ENCODE data around the gene TNKS2.
"Not testable (repeated sequence)": the region's sequence is repeated elsewhere in the genome, so short reads cannot be mapped to it uniquely, and the experiment has no call there.

Gene TNKS2

DNA sequence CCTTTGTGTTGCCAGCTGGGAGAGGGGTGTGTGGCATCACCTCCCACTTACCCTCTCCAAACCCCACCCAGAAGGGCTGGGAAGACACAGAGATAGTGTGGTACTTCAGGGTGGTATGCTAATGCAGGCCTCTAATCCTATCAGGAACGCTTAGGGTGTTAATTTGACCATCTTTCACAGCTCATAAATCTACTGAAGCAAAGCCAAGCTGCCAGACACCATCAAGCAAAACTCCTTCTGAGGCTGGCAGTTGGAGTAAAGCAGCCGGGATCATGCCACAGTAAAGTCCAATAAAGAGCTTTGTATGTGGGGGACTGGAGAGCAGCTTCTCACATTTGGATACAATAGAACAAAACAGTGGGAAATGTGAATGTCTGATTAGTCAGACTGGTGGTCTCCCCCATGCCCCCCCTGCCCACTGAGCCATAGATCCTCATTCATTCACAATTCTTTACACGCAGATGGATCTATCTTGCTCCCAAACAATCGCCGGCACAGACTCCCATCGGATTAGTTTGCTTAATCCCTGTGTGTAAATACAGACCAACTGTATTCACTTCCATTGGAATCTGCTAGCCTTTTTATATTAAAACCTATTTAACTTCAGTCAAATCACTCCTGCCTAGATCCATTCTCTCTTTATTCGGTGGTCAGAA lies 81.4 kb downstream of the TNKS2 start:
- DNase-seq, result no peak

DNA sequence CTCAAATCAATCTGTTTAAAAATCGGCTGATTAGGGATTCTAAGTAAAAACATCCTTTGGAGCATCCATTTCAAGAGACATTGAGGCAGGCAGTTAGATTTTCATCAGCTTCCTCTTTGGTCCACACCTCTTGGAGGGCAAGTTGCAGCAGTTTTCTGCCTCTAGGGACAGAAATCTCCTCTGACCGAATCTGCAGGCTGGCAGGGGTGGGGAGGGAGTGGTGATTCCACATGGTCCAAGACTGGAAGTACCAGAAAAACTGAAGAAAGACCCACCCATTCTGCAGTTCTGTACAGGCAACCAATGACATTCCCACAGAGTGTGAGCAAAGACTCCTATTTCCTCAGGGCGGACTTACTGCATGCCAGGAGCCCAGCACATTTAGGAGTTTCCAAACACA lies 82.1 kb downstream of the TNKS2 start:
- DNase-seq, result no peak

DNA sequence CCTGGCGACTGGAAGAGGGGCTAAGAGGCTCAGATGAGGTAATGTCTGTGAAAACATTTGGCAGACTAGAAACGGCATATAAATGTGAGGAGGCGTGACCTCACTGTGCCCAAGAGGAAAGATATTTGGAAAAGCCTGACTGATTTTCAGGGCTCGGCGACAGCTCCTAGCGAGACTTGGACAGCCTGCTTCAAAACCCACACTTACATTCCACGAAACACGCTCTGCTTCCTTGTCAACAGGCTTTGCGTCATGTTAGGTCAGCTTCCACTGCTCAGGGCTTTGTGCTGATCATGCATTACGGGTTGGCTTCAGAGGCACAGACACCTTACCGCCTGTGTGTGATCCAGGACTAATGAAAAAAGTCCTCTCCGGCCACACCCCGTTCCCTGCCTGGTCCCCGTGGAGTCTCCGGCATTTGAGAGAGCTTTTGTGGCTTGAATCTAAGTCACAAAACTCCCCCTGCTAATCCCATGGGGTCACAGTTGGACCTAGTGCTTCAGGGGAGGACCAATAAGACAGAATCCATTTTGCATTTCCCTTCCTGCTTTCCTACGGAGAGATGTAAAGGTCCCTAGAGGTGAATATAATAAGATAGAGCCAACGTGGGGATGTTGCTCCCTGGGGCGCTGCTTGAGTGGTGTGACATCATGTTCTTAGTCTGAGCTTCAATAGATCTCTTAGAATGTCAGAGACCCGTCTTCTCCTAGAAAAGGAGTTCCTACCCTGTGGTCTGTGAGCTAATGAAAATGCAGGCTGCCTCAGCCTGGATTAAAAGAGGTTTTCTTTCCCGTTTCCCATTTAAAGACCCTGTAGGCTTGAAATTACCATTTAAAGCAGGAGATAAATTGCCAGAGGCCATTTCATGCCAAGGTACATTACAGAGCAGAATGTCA lies 85.6 kb downstream of the TNKS2 start:
- no peak for DNase-seq

DNA sequence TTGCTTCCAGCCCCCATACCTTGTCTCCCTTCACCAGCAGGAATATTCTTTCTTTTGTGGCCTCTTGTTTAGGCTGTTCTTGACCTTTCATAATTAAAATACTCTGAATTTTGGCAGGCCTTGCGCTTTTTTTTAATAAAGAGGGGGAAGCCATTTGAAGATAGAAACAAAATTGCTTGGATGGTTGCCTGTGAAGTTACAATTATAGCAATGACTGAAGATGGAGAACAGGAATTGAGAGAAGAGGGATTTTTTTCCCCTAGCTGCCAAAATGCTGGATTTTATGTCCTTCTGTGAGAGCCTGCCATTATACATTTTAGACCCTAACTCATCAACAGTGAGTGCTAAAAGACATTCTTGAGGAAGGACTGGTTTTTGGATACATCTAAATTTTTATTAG lies 86.3 kb downstream of the TNKS2 start:
- DNase-seq, result no peak

DNA sequence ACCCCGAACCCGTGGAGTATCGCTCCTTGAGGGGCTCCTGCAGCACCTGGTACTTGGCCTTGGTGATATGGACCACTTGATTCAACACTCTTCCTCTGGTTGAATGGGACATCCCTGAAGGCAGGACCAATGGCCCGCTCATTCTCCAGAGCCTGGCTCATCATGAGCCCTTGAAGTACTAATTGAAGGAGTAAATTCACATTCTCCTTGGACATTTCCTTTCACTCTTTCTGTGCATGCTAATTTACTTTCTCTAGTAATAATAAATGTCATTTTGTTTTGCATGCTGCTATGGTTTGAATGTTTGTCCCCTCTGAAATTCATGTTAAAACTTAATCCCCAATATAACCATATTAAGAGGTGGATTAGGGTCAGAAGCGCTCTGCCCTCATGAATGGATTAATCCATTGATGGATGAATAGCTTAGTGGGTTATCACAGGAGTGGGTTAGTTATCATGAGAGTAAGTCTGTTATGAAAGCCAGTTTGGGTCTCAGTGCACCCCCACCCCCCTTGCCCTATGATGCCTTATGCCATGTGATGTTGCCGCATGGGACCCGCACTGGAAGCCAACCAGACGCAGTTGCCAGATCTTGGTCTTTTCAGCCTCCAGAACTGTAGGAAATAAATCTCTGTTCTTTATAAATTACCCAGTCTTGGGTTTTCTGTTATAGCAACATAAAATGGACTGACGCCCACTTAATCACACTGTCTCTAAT lies 87.3 kb downstream of the TNKS2 start:
- DNase-seq, result no peak

DNA sequence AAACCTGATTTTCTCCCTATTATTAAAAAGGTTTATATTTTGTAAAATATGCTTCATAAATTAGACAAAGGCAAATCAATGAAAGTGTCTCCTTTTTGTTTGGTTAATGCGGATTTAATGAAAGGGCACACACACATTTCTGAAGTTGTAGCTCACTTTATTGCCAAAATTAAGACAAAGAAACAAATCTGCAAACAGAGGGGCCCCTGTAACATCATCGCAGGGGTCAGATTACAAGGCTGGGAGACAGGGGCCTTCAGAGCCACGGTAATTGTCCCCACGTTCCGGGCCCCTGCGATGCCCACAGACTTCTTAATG lies 88.7 kb downstream of the TNKS2 start:
- no peak for DNase-seq

DNA sequence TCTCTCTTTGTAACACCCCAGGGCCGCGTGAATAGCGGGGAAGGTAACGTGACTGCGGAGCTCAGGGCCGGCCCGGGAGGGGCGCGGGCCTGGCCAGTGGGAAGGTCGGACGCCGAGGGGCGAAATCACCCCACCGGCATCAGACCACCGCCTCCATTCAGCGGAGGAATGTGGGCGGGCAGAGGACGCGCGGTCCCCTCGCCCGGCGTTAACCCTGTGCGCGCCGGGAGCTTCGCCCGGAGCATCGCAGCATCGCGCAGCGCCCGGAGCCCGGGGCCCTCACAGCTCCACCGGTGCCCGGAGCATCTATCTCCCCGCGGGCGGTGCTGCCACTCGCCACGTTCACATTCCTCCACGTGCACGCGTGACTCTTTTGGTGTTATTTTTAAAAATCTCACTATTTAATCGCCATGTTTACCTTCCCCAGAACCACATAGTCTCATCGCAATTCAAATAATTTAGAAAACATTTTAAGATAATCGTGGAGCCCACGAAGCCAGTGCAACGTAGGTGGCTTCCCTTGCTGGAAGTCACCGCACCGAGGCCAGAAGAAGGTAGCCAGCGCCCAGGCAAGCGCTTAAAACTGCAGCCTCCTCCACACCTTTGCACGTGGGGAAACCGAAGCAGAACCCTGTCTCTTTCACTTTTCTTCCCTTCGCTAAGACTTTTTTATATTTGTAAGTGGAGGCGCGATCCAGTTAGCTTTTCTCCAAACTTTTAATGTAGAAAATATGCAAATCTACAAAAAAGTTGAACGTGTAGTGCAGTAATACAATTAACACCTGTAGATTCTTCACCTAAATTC lies 89.2 kb downstream of the TNKS2 start:
- peak in 1 of 2 donors; percentile 17 for DNase-seq

DNA sequence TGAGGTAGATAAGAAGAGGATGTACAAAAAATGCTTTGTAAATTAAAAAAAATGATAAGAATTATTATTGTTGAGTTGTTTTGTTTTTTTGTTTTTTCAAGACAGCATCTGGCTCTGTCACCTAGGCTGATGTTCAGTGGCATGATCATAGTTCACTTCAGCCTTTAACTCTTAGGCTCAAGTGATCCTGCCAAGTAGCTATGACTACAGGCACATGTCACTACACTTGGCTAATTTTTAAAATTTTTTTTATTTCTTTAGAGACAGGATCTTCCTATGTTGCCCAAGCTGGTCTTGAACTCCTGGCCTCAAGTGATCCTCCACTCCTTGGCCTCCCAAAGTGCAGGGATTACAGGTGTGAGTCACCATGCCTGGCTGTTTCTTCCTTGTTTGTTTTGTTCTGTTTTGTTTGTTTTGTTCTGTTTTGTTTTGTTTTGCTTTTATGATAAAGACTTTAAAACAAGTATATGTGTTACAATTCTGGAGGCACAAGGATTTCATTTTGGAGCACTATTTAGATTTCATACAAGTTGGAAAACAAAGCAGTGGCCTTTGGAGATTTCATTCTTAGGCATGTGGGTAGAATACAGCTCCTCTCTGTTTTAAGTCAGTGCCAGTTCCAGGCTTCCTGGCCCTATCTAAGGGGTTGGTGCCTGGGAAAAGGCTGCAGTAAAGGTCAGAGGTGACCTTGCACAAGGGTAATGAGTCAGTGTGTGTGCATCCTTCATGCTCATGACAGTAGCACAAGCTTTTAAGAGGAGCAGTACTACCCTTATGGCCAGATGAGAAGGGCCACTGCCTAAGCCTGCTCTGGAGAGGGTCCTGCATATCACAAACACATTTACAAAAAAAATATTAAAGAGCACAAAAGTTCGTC lies 93.1 kb downstream of the TNKS2 start:
- no peak for DNase-seq

DNA sequence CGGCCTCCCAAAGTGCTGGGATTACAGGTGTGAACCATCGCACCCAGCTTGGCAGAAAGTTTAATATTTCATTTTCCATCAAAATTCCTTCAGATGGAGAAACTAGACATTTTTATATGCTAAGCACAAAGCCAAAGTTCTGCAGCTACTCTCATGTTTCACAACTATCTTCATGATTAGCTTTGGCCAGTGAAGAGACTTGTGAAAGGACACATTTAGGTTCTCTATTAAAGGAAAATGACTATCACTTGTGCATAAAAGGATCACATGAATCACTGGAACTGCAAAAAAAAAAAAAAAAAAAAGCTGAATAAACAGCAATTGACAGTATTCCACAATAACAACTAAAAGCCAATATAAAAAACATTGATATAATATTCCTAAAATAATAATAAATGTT lies 94.8 kb downstream of the TNKS2 start:
- DNase-seq, result no peak

DNA sequence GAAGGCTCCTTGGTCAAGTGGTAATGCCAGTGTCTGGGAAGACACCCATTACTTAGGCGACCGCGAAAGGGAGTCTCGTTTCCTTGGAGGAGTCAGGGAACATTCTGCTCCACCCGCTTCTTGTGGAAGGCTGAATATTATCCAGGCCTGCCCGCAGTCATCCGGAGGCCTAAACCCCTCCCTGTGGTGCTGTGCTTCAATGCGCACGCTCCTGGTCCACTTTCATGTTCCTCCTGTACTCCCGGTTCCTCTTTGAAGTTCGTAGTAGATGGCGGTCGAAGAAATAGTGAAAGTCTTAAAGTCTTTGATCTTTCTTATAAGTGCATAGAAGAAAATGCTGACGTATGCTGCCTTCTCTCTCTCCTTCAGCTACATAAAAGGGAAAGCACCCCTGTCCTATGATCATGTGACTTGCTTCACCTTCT lies 96.0 kb downstream of the TNKS2 start:
- not testable (repeated sequence) for DNase-seq

DNA sequence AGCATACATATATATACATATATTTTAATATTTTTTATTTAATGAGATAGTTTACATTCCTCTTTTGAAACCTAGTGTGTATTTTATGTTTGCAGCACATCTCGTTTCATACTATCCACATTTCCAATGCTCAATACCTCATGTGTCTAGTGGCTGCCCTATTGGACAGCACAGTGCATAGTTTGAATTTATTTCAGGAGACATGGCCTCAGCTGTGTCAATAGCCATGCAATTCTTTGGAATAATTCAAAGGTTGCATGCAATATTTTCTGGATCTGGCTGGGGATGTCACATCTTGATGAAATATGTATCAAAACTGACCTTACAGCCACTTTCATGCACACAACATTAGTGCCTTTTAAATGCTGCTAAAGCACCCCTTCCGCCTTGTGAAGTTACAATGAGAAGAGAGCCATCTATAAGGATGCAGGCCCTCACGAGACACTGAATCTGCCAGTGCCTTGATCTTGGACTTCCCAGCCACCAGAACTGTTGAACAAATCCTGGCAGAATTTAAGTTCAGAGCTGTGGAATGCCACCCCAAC lies 98.1 kb downstream of the TNKS2 start:
- no peak for DNase-seq

DNA sequence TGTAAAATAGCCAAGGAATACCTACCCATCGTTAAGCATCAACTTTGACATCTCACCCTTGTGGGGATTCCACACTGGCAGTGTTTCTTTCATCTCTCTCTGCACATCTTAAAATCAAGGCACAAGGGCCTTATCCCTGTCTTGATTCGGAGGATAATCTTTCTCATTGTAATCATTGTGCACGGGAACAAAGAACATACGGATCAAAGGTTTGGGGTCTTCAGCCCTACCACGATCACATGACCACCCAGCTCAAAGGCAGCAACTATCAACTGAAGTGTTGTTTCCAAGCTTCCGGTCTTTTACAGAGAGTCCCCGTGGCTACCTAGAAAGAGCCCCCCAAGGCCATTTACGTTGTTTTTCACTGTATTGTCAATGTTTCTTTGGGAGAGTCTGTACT lies 99.2 kb downstream of the TNKS2 start:
- DNase-seq, result no peak

DNA sequence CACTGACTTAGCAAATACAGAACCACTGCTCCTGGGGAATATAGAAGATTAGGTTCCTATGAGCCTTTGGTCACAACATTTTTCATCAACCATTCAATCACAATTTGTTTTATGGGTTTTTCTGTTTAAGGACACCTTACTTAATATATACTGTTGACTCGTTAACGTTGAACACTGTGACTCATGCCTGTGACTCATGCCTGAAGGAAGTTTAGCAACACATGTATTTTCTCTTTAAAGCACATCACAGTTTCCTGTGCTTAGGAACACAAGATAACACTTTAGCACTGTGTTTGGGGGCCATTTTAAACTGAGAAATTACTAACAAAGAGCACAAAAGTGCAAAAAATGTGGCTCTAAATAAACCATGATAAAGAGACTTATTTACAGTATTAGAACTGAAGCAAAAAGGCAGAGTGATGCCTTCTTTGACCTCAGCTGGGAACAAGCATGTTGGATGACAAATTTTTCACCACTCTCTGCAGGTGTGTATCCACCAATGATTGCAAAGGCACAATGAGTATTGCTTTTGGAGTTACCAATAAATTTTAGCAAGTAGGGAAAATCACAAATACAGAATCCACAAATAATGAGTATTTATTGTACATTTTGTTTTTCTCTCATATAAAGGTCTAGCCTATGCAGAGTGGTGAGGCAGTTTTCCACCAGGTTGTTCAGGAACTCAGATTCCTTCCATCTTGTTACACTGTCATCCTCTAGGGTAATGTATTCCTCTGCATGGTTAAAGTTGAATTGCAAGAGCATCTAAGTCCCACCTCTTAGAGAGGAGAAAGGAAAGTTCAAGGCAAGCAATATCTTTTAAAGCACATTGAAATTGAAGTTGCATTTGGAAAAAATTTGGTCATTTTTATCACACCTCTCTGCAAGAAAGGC lies 103.8 kb downstream of the TNKS2 start:
- peak; percentile 56 to 60 for DNase-seq

DNA sequence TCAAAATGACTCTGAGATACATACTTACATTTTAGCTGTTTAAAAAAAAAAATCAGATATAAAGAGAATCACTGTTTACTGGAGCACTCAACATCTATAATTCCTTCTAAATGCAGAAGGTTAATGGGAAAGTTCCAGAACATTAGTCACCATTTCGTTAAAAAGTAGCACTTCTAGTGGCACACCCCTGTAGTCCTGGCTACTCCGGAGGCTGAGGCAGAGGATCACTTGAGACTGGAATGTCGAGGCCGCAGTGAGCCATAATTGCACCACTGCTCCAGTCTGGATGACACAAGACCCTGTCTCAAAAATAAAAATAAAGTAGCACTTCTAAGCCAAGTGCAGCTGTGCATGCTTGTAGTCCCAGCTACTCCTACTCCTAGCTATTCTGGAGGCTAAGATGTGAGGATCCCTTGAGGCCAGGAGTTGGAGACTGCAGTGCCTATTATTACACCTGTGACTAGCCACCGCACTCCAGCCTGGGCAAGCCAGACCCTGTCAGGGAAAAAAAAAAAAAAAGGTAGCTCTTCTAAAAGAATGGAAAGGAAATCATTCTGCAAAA lies 108.9 kb downstream of the TNKS2 start:
- no peak for DNase-seq

DNA sequence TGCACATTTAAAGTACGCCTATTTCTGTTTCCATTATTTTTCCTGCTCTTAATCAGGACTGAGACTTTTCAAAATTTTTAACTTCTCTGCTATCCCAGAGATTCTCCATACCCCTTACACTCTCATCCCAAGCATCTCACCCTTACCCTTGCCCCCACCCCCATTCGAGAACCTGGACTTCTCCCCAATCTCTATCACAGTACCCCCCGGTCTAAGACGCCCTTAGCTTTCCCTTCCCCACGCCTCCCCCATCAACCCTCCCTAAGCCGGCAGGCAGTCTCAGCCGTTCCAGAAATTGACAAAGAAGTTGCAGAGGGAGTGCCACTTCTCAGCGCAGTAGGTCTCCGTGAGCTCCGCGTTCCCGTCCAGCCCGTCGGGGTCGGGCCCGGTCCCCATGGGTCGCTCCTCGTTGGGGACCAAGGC lies 109.7 kb downstream of the TNKS2 start:
- DNase-seq, result no peak

DNA sequence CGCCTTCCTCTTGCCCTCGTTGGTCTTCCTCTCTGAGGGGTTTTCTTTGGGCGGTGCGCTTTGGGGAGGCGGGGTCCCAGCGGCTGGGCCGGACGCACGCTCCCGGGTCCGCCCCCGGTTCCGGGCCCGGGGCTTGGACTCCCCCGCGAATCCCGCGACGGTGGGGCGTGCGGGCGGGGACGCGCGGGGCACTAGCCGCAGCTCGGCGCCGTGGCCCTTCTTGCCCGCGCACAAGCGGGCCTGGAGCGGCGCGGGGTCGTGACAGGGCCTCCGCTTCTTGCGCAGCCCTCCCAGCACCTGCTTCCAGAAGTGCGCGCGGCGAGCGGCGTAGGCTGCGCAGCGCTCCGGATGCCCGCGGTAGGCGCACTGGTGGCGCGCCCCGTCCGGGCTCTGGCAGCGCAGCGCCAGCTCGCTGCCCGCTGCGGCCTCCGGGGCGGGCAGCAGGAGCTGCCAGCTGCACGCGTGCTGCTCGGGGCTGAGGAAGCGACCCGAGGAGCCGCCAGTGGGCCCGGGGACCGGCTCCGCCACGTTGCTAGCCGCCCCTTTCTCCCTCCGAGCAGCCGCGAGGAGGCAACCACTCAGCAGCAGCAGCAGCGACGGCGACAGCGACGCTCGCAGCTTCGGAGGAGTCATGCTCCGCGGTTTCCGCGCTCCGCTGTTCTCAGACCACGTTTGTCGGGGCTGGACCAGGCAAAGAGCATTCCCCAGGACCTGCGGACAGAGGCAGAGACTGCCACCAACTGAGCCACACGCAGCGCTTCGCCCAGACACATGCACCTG lies 110.3 kb downstream of the TNKS2 start:
- DNase-seq, result peak; percentile 74 to 75

DNA sequence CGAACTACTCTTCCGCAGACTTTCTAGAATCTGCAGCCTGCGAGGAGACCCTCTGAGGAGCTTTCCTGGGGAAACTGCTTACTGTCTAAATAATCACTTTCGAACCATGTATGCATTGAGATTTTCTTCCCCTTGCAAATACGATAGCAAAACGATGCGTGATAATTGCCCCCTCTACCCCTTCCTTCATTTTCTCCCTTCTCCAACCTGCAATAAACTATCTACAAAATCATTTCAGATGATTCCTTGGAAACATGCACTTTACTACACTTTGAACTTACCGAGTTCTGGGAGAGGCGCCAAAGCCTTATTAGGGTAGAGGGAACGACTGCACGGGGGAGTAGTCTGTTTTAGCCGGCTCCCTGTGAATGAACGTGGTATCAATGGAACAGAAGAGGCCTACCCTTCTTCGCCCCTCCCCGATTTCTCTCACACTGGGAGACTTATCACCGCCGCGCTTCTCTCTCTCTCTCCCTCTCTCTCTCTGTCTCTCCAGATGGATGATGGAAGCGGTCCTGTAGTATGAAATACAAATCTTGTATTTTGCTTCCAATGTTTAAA lies 111.0 kb downstream of the TNKS2 start, which contains the start of gene FGFBP3:
TSS of gene FGFBP3 (minus strand) at position 370 of the 561 bp plus-strand sequence. CDS start 517 bp downstream, outside the sequence.
- peak; percentile 11 to 29 for DNase-seq

DNA sequence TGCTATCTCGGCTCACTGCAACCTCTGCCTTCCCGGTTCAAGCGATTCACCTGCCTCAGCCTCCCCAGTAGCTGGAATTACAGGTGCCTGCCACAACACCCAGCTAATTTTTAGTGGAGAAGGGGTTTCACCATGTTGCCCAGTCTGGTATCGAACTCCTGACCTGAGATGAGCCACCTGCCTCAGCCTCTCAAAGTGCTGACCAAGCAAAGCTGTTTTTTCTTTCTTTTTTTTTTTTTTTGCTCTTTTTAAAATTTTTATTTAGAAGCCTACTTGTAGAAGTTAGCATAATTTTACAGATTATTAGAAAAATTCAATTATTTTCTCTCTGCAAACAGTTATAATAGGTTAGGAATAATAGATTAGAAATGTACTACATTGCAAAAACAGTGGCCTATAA lies 112.2 kb downstream of the TNKS2 start:
- DNase-seq, result no peak
